CD14-positive monocyte (primary cell): ENCODE results near the gene TM9SF3. TPM values are rescaled to one million over a fixed set of nuclear protein-coding genes. Genes with fewer than 3 reads are reported as not detected.

ENCODE experiments used
- DNase-seq, 3 donors: peaks; one replicate each; pipeline ENCODE4 v3.0.0-alpha.2; 2011 to 2022
- H2AFZ ChIP-seq: 2 replicates; pipeline ENCODE4 v1.6.0; 2012; ENCODE audit warnings: mild to moderate bottlenecking, low read depth, low read length, inconsistent platforms; ENCODE audit not compliant: insufficient read depth, poor library complexity, severe bottlenecking
- H3K27ac ChIP-seq, 2 donors: 1 replicate in 1 of 2; 2 replicates in 1 of 2; pipeline ENCODE4 v1.5.1; 2012 to 2013; ENCODE audit warnings: low read length in 2 of 2, control low read depth in 1 of 2, inconsistent platforms in 1 of 2, low read depth in 1 of 2, mild to moderate bottlenecking in 1 of 2
- H3K27me3 ChIP-seq, 2 donors: one replicate each; pipeline versions ENCODE4 v1.6.0 to v1.6.1; 2011 to 2013; ENCODE audit warnings: low read length in 2 of 2; ENCODE audit not compliant: control insufficient read depth in 2 of 2, insufficient read depth in 2 of 2
- H3K36me3 ChIP-seq, 2 donors: replicated peaks in 1 of 2; 1 replicate in 1 of 2; 2 replicates in 1 of 2; pipeline versions ENCODE4 v1.5.1 to v1.6.1; 2012 to 2013; ENCODE audit warnings: low read length in 2 of 2, control low read depth in 1 of 2, inconsistent platforms in 1 of 2, mild to moderate bottlenecking in 1 of 2; ENCODE audit not compliant: insufficient read depth in 2 of 2, control insufficient read depth in 1 of 2
- H3K4me1 ChIP-seq, 2 donors: 1 replicate in 1 of 2; 2 replicates in 1 of 2; pipeline versions ENCODE4 v1.5.1 to v1.6.1; 2012 to 2013; ENCODE audit warnings: low read length in 2 of 2, control low read depth in 1 of 2, inconsistent platforms in 1 of 2, mild to moderate bottlenecking in 1 of 2, moderate library complexity in 1 of 2; ENCODE audit not compliant: insufficient read depth in 2 of 2, control insufficient read depth in 1 of 2
- H3K4me2 ChIP-seq: replicated peaks from 2 replicates; pipeline ENCODE3; 2012; ENCODE audit warnings: low read length, moderate library complexity, mild to moderate bottlenecking; ENCODE audit not compliant: poor library complexity, severe bottlenecking; ENCODE audit errors: extremely low read depth
- H3K4me3 ChIP-seq, 3 experiments: fragments of 200-600 bp in 1 of 3; sonication (generic) in 1 of 3; replicated peaks in 1 of 3; 1 replicate in 2 of 3; 2 replicates in 1 of 3; pipeline ENCODE4 v1.5.1; 2011 to 2013; ENCODE audit warnings: low read length in 3 of 3, mild to moderate bottlenecking in 3 of 3, control low read depth in 2 of 3, low read depth in 2 of 3, inconsistent platforms in 1 of 3, moderate library complexity in 1 of 3
- H3K79me2 ChIP-seq: 2 replicates; pipeline ENCODE4 v1.6.0; 2012; ENCODE audit warnings: mild to moderate bottlenecking, control low read depth, inconsistent platforms, low read length, moderate library complexity; ENCODE audit not compliant: insufficient read depth
- H3K9ac ChIP-seq: 2 replicates; pipeline ENCODE4 v1.6.0; 2017; ENCODE audit warnings: low read length, mild to moderate bottlenecking; ENCODE audit not compliant: insufficient read depth, poor library complexity, severe bottlenecking
- H3K9me3 ChIP-seq, 2 donors: replicated peaks in 1 of 2; 1 replicate in 1 of 2; 2 replicates in 1 of 2; pipeline versions ENCODE4 v1.5.1 to v1.6.1; 2012 to 2013; ENCODE audit warnings: low read length in 2 of 2, control low read depth in 1 of 2; ENCODE audit not compliant: control insufficient read depth in 1 of 2, insufficient read depth in 1 of 2
- H4K20me1 ChIP-seq: 2 replicates; pipeline ENCODE4 v1.6.0; 2012; ENCODE audit warnings: mild to moderate bottlenecking, low read length, control low read depth, moderate library complexity; ENCODE audit not compliant: insufficient read depth
- H3K27ac Mint-ChIP-seq, 7 donors: one replicate each; pipeline ENCODE4 v1.8.0; 2020; ENCODE audit warnings: mild to moderate bottlenecking in 7 of 7, mixed read lengths in 7 of 7, moderate library complexity in 6 of 7, inconsistent platforms in 2 of 7
- H3K27me3 Mint-ChIP-seq, 3 donors: one replicate each; pipeline ENCODE4 v1.8.0; 2021 to 2022; ENCODE audit warnings: low read depth in 3 of 3, mild to moderate bottlenecking in 3 of 3, mixed read lengths in 3 of 3, moderate library complexity in 3 of 3, inconsistent platforms in 1 of 3
- H3K36me3 Mint-ChIP-seq, 2 donors: one replicate each; pipeline ENCODE4 v1.8.0; 2020; ENCODE audit warnings: mixed read lengths in 2 of 2, inconsistent platforms in 1 of 2, mild to moderate bottlenecking in 1 of 2
- H3K4me1 Mint-ChIP-seq: one replicate; pipeline ENCODE4 v1.8.0; 2020; ENCODE audit warnings: mild to moderate bottlenecking, mixed read lengths
- H3K4me3 Mint-ChIP-seq, 2 donors: one replicate each; pipeline ENCODE4 v1.8.0; 2020; ENCODE audit warnings: mild to moderate bottlenecking in 2 of 2, mixed read lengths in 2 of 2, moderate library complexity in 1 of 2
- H3K9me3 Mint-ChIP-seq, 7 donors: one replicate each; pipeline ENCODE4 v1.8.0; 2020 to 2022; ENCODE audit warnings: mixed read lengths in 7 of 7, mild to moderate bottlenecking in 6 of 7, moderate library complexity in 6 of 7, inconsistent platforms in 2 of 7
- CTCF ChIP-seq: fragments of 200-600 bp; IDR thresholded peaks from one replicate; pipeline ENCODE4 v1.8.0; 2022; ENCODE audit warnings: antibody characterized with exemption, mild to moderate bottlenecking
- WGBS: methylation state at CpG from one replicate; pipeline ENCODE4 v1.1.5; 2013; ENCODE audit warnings: missing lambda C conversion rate; ENCODE audit not compliant: insufficient coverage; 5-methylcytosine and 5-hydroxymethylcytosine counted together
- intact Hi-C, 2 donors: fragments of 100-400 bp; cut with micrococcal nuclease; formaldehyde crosslinking; loops; one replicate each; pipeline versions ENCODE4 v1.15.0 to v1.15.1; 2023
- polyA plus RNA-seq, 3 donors: library from polyadenylated mRNA; depleted of rRNA in 1 of 3; unstranded in 2 of 3; stranded (reverse) in 1 of 3; fragments of 300-500 nt in 2 of 3; fragments of >200 nt in 1 of 3; fragmentation: Illumina TruSeq in 2 of 3; gene quantifications; 1 replicate in 2 of 3; 2 replicates in 1 of 3; pipeline ENCODE4 v1.2.3, GENCODE V29; 2012 to 2021

The TM9SF3 gene
- polyA plus RNA-seq, 3 donors: 23.9 to 67.1 (median 59.9) TPM

- H3K27ac ChIP-seq: no peak overlapping the region
- H4K20me1 ChIP-seq: no peaks in the 10 kb centered on the region
- Mint-ChIP-seq H3K9me3 (peaks cover 0 to 3% (median 0%) of the 10 kb centered on the region in 7 donors), H3K27me3 (peaks cover 6 to 22% (median 10%) of the 10 kb centered on the region in 3 donors), H3K36me3 (no peaks in the 10 kb centered on the region), H3K27ac (no peak overlapping the region), H3K4me1 (no peaks in the 10 kb centered on the region), H3K4me3 (no peak overlapping the region)
- no peaks in the 10 kb centered on the region for H3K9me3 ChIP-seq
- no peak for DNase-seq
- TF ChIP-seq CTCF: no peak
- H3K4me3 ChIP-seq: no peak overlapping the region
- WGBS: 98% methylated on average over 6 of the region's 12 CpGs
- no peaks in the 10 kb centered on the region for H3K27me3 ChIP-seq
- H3K9ac ChIP-seq: no peak overlapping the region
- no peak overlapping the region for H3K4me2 ChIP-seq
- no peaks in the 10 kb centered on the region for H3K36me3 ChIP-seq
- H3K79me2 ChIP-seq: no peaks in the 10 kb centered on the region
- H3K4me1 ChIP-seq: no peaks in the 10 kb centered on the region
- intact Hi-C loops: no loop called here
- H2AFZ ChIP-seq: no peak overlapping the region
Observed at GRCh38 chr10:96493871-96494525, 92.8 kb downstream of the TM9SF3 start.

GRCh38 chr10:96493254-96493653 lies 93.6 kb downstream of the TM9SF3 start:
- no peaks in the 10 kb centered on the region for H3K36me3 Mint-ChIP-seq
- H3K27me3 Mint-ChIP-seq: peaks cover 6 to 19% (median 7%) of the 10 kb centered on the region in 3 donors
- no peak overlapping the region for H2AFZ ChIP-seq
- H3K36me3 ChIP-seq: no peaks in the 10 kb centered on the region
- no peaks in the 10 kb centered on the region for H3K27me3 ChIP-seq
- H3K79me2 ChIP-seq: no peaks in the 10 kb centered on the region
- no peaks in the 10 kb centered on the region for H3K4me1 Mint-ChIP-seq
- DNase-seq: no peak
- no peak overlapping the region for H3K27ac ChIP-seq
- 100% methylated on average over 1 of the region's 2 CpGs for WGBS
- peak overlapping the region in 1 of 7 donors; percentile 20 for H3K27ac Mint-ChIP-seq
- H3K4me2 ChIP-seq: no peak overlapping the region
- no peaks in the 10 kb centered on the region for H3K9me3 ChIP-seq
- H3K4me3 ChIP-seq: no peak overlapping the region
- H3K4me1 ChIP-seq: no peaks in the 10 kb centered on the region
- H3K9ac ChIP-seq: no peak overlapping the region
- no peaks in the 10 kb centered on the region for H4K20me1 ChIP-seq
- no peak for TF ChIP-seq CTCF
- intact Hi-C loops: no loop called here
- H3K9me3 Mint-ChIP-seq: peaks cover 0 to 3% (median 0%) of the 10 kb centered on the region in 7 donors
- no peak overlapping the region for H3K4me3 Mint-ChIP-seq
